GM18907 (cell line): Measurements from ENCODE around the gene ZNF25.
"Not testable (repeated sequence)": the region's sequence is repeated elsewhere in the genome, so short reads cannot be mapped to it uniquely, and the experiment has no call there.

Experiments
- ATAC-seq: cut with Tn5 transposase; IDR thresholded peaks from one replicate; pipeline ENCODE4 v1.9.1; 2021; ENCODE audit warnings: mild to moderate bottlenecking, moderate library complexity; ENCODE audit not compliant: unreplicated experiment

ZNF25 gene

DNA sequence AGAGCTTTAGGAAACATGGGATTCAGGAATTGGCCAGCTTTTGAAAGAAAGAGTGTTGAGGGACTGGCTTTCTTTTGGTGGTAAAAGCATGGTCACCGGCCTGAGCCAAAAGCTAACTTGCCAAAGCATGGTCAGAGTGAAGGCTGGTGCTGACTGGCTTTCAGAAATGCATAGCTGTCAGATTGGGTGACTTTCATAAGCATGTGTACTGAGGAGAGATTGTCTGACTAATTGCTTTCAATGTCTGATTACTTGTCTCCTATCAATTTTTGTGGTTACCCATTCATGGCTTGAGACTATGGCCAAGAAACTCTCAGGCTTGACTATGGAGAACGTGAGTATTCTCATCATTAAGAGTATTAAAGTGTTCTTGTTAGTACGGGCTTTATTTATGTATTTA, 28.2 kb downstream of the ZNF25 start:
- no peak for ATAC-seq

- ATAC-seq = no peak
These were observed 28.9 kb downstream of the ZNF25 start for GRCh38 chr10:37947526-37947925.

- ATAC-seq = no peak
These were observed 38.6 kb downstream of the ZNF25 start for GRCh38 chr10:37937864-37938263.

GRCh38 chr10:37934791-37935190, 41.7 kb downstream of the ZNF25 start:
- ATAC-seq = no peak

DNA sequence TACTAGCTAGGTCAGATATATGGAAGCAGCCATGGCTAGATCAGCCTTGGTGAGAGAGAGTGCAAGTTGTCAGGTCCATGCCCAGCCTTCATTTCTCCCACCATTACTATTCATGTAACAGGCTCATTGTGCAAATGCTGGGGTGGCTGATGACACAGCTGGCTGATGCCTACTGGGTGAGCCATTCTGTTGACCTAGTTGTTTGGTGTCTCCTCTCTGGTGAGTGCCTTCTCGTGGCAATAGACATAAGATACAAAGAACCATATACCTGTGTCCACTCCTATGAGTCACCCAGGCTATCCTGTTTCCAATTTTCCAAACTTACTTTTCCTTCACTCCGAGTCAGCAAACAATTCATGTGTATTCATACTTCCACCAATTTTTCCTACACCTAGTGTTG, 46.0 kb downstream of the ZNF25 start:
- ATAC-seq = no peak

DNA sequence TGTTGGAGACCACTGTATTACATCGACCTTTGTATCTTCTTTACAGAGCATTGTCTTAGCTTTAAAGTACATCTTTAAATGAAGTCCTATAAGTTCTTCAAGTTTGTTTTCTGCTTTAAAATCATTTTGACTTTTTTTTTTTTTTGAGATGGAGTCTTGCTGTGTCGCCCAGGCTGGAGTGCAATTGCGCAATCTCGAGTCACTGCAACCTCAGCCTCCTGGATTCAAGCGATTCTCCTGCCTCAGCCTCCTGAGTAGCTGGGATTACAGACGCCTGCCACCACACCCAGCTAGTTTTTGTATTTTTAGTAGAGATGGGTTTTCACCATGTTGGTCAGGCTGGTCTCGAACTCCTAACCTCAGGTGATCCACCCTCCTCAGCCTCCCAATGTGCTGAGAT, 68.3 kb downstream of the ZNF25 start:
- ATAC-seq = not testable (repeated sequence)

- no peak for ATAC-seq
These were observed 70.1 kb downstream of the ZNF25 start for GRCh38 chr10:37906382-37906781.
